Measurements from ENCODE around the gene MAMSTR.
"Not testable (repeated sequence)": the region's sequence is repeated elsewhere in the genome, so short reads cannot be mapped to it uniquely, and the experiment has no call there.

Gene MAMSTR, protein sequence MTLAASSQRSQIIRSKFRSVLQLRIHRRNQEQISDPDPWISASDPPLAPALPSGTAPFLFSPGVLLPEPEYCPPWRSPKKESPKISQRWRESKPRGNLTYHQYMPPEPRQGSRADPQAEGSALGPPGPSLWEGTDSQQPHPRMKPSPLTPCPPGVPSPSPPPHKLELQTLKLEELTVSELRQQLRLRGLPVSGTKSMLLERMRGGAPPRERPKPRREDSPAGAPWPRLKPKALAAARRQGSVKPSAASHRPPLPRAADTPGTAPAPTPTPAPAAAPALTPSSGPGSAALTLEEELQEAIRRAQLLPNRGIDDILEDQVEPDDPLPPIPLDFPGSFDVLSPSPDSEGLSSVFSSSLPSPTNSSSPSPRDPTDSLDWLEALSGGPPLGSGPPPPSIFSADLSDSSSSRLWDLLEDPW

DNA sequence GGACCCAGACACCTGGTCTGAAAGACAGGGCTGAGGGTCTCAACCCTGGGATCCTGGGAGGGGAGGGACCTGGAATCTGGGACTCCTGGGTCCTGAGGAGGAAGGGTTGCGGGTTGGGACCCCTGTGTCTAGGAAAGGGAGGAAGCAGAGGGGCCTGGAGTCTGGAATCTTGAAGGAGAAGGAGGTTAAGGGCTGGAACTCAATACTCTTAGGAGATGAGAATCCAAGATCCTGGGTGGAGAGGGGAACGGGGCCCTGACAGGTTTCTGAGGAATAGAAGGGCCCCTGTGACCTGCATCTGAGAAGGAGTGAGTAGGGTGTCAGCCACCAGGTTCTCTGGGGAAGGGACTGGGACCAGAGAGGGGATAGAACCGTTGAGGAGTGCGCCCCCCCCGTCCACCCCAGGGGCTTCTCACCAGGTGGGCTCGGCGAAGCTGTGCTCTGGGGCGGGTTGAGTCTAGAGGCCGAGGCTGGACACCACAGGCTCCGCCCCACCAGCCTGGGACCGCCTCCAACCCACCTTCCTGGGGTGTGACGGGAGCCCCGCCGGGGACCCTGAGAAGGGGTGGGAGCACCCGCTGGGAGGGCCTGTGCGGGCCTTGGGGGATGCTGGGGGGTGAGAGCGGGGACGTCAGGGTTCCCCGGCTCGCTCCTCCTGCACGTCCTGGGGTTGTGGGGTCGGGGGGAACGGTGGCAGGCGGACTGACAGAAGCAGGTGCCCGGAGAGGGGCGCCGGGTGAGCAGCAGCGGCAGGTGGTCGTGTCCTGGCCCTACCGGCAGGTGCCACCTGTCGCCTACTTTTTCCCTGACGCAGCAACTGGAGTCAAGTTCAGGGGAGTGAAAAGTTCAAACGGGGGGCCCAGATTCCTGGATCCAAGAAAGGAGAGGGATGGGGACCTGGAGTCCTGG, at the start of gene MAMSTR:
Gene MAMSTR, minus strand, starts transcription at position 463 of the 909 bp plus-strand sequence. CDS start 694 bp downstream, outside the sequence.
- no peak for DNase-seq

DNA sequence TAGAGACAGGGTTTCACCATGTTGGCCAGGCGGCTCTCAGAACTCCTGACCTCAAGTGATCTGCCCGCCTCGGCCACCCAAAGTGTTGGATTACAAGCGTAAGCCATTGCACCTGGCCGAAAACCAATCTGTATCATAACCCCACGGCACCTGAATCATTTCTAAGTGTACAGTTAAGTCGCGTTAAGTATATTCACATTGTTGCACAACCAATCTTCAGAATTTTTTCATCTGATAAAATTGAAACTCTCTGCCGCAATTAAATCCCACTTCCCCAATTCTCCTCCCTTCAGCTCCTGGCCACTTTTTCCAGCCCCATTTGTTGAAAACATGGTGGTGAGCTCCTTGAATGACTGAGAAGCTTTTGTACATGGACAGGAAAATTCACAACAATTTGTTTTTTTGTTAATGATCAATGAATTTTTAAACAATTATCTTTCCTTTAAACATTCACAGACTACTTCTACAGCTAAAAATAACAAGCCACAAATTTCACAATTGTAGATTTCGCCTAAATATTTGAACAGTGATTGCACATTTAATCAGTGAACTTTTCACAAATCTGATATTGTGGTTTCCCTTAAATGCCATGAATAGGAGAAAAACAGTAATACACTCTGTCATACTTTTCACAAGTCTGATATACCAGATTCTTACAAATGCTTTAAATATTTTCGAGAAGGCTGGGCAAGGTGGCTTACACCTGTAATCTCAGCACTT, 49.6 kb upstream of the MAMSTR start:
- no peak for DNase-seq

DNA sequence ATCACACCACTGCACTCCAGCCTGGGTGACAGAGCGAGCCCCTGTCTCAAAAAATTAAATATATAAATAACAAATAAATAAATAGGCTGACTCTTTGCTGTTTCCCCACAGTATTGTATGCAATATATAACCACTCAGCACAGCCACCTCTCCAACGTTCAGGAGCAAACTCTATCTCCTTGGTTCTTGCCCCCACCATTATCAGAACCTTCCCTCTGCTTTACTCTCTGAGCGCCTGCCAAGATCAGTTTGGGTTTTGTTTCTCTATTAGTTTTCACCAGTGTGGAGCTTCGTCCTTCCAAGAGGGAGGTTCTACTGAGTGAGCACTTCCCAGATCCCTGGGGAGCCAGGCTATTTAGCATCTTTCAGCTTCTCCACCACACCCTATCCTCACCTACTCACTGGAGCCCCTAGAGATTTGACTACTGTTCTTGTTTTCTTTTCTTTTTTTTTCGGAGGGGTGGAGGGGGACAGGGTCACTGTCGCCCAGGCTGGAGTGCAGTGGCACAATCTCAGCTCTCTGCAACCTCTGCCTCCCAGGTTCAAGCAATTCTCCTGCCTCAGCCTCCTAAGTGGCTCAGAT, 48.7 kb upstream of the MAMSTR start:
- DNase-seq: not testable (repeated sequence)

DNA sequence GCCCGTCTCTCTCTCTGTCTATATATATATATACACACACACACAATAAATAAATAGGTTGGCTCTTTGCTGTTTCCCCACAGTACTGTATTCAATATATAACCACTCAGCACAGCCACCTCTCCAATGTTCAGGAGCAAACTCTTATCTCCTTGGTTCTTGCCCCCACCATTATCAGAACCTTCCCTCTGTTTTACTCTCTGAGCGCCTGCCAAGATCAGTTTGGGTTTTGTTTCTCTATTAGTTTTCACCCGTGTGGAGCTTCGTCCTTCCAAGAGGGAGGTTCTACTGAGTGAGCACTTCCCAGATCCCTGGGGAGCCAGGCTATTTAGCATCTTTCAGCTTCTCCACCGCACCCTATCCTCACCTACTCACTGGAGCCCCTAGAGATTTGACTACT, 46.3 kb upstream of the MAMSTR start:
- DNase-seq: not testable (repeated sequence)

DNA sequence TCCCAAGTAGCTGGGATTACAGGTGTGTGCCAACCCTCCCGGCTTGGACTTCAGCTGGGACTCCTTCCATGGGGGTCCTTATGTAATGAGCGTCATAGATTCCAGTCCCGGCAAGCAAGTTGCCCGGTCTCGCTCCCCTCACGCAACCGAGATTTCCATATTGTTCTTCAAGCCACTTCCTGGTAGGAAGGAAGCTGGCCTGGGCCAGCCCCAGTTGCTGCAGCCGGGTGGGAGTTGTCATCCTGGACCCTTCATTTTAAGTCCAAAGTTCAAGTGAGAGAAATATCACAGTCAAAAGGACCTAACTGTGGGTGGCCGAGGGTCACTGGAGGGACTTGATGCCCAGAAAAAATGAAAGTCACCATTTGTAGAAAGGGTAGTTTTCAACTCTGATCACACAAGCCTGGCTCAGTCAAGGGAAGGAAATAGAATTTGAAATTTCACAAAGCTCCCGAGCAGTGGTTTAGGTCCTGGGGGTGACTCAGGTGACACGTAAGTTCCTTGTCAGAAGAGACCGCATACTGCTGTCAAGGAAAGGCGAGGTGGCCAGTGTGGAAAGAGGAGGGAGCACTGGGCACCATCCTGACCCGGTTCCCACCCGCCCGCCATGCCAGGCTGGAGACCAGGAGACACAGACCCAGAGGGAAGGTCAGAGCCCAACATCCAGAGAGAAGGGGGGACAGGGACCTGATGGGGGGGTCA, 41.1 kb upstream of the MAMSTR start:
- no peak for DNase-seq

DNA sequence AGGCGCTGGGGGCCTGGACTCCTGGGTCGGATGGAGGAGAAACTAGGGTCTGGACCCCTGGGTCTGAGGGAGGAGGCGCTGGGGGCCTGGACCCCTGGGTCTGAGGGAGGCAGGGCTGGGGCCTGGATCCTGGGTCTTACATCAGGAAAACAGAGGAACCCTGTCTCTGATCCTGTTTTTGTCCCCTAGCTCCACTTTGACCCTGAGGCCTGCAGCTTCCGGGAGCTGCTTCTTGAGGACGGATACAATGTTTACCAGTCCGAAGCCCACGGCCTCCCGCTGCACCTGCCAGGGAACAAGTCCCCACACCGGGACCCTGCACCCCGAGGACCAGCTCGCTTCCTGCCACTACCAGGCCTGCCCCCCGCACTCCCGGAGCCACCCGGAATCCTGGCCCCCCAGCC, 38.2 kb upstream of the MAMSTR start:
- no peak for DNase-seq

DNA sequence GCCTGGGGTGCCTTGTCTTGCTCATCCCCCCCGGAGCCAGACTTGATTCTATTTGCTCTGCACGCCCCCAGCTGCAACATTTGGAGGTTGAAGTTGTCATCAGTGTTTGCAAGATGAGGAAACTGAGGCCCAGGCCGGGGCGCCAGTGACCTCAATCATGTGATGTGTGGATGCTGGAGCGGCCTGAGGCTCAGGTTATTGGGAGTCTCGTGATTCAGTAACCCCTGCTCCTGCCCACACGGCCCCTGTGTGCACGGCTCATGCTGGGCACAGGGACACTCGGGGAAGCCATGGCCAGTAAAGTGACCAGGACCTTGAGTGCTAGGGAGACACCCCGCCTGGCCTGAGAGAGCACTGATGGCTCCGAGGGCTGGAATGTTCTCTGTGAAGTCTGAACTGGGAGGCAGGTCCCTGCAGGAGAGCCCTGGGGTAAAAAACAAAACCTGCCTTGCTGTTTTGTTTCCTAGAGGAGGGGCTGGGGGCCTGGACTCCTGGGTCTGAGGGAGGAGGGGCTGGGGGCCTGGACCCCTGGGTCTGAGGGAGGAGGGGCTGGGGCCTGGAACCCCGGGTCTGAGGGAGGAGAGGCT, 37.7 kb upstream of the MAMSTR start:
- no peak for DNase-seq

DNA sequence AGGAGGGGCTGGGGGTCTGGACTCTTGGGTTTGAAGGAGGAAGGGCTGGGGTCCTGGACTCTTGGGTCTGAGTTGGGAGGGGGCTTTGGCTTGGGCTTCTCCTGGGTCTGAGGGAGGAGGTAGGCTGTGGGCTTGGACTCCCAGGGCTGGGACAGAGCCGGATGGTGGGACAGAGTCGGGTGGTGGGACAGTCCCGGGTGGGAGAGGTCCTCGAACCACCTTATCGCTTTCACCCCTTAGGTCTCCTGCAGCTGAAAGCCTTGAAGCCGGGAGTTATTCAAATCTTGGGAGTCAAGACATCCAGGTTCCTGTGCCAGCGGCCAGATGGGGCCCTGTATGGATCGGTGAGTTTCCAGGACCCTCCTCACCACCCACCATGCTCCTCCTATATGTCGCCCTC, 37.2 kb upstream of the MAMSTR start:
- DNase-seq: no peak

DNA sequence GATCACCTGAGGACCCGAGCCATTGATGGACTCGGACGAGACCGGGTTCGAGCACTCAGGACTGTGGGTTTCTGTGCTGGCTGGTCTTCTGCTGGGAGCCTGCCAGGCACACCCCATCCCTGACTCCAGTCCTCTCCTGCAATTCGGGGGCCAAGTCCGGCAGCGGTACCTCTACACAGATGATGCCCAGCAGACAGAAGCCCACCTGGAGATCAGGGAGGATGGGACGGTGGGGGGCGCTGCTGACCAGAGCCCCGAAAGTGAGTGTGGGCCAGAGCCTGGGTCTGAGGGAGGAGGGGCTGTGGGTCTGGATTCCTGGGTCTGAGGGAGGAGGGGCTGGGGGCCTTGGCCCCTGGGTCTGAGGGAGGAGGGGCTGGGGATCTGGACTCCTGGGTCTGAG, 36.7 kb upstream of the MAMSTR start:
- no peak for DNase-seq

DNA sequence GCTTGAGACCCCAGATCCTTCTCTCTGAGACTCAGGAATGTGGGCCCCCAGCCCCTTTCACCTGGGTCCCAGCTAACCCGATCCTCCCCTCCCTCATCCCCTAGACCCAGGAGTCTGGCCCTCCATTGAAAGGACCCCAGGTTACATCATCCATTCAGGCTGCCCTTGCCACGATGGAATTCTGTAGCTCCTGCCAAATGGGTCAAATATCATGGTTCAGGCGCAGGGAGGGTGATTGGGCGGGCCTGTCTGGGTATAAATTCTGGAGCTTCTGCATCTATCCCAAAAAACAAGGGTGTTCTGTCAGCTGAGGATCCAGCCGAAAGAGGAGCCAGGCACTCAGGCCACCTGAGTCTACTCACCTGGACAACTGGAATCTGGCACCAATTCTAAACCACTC, 36.3 kb upstream of the MAMSTR start:
- DNase-seq: no peak

DNA sequence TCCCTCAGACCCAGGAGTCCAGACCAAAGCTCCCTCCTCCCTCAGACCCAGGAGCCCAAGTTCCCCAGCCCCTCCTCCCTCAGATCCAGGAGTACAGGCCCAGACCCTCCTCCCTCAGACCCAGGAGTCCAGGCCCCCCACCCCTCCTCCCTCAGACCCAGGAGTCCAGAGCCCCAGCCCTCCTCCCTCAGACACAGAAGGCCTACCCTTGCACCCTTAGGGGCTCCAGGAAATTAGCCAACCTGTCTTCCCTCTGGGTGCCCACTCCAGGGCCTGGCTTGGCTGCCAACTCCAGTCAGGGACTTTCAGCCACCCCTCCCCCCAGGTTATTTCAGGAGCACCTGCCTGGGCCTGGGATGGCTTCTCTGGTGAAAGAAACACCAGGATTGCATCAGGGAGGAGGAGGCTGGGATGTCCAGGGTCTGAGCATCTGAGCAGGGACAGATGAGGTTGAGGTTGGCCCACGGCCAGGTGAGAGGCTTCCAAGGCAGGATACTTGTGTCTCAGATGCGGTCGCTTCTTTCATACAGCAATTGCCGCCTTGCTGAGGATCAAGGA, 35.6 kb upstream of the MAMSTR start, which contains the start of gene FGF21:
Gene FGF21, plus strand, starts transcription at position 441 of the 558 bp plus-strand sequence. CDS start 713 bp downstream, outside the sequence.
- no peak for DNase-seq

DNA sequence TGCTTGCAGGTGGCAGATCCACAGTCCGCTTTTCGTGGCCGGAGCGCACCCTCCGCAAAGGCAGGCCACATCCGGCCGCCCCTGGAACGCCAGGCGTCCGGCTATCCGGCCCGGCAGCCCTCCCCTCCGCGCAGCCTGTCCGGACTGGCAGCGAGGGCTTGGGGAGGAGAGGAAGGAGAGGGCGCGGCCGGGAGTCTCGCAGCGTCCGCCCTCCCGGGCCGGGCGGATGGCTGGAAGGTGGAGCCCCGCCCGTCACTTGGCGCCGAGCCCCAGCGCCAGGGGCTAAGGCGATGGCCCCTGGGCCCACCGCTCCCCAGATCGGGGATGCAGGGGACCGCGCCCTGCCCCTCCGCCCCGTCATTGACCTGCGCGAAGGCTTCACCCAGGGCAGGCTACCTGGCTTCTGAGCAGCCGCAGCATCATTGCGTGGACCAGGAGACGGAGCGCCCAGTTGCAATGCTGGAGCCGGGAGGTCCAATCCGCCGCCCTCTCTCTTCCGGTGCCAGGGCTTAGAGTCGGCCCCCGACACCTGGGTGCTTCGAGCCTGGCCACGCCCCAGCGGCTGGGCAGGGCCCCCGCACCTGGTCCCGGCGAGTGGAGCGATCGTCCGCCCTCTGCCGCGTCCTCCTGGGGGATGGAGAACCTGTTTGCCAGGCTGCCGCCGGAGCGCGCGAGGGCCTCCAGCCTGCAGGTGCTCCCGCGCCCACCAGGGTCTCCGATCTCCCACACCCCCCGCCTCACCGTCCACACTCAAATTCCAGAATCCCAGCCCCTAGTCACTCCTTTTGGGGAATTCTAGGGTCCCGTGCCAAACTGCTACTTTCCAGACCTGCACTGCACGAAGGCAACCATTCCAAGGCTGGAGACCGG, 33.2 kb upstream of the MAMSTR start, which contains the start of gene FUT1:
Gene FUT1, minus strand, starts transcription at position 146 of the 870 bp plus-strand sequence. CDS start 1,360 bp downstream, outside the sequence.
- peak; percentile 39 for DNase-seq

DNA sequence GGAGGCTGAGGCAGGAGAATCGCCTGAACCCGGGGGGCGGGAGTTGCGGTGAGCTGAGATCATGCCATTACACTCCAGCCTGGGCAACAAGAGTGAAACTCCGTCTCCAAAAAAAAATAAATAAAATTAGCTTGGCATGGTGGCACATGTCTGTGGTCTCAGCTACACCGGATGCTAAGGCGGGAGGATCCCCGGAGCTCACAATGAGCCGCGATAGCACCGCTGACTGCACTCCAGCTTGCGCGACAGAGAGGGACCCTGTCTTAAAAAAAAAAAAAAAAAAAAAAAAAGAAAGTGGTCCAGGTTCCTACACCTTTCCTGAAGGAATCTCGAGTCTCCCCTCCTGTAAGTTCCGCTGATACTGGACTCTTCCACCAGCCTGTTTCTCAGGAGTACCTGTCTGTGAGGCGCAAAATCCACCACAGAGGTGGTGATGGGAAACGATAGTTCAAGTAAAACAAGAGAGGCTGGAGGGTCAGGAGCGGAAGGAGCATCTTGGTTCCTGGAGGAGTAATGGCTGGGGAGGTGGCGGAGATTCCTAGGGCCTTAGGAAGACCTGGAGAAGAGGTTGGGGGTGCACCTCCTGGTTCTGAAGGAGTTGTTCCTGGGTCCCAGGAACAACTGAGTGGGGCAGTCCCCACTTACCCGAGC, 32.4 kb upstream of the MAMSTR start:
- DNase-seq: no peak

DNA sequence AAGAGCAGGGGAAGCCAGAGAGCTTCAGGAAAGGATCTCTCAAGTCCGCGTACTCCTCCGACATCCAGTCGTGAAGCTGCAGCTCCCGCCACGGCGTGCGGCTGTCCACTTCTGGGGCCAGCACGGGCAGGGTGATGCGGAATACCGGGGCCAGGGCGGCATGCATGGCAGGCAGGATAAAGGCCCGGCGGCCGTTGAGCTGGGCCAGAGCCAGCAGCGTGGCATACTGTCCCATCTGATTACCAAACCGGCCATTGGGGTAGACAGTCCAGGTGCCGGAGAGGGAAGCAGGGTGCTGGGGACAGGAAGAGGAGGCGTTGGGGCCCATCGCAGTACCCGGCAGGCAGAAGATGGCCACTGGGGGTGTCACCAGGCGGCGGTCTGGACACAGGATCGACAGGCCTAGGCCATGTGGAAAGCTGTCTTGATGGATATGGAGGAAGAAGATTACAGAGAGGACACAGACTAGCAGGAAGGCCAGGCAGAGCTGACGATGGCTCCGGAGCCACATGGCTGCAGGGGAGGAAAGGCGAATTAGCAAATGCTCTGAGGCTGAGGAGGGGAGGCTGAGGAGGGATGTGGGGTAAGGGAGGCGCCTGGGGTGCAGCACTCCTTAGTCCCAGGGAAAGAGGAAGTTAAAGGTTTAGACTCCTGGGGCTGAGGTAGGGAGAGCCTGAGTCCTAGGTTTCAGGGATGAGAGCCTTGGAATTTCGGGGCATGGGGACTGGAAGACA, 31.4 kb upstream of the MAMSTR start:
- DNase-seq: no peak

DNA sequence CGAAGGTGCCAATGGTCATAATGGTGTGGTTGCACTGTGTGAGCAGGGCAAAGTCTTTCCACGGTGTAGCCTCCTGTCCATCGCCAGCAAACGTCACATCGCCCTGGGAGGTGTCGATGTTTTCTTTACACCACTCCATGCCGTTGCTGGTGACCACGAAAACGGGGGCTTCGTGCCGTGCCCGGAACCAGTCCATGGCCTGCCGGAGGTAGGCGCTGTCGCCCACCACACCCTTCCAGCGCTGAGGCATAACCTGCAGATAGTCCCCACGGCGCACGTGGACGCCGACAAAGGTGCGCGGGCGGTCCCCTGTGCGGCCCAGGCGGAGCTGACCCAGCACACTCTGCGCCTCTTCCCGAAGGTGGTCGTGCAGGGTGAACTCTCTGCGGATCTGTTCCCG, 30.8 kb upstream of the MAMSTR start:
- DNase-seq: no peak

DNA sequence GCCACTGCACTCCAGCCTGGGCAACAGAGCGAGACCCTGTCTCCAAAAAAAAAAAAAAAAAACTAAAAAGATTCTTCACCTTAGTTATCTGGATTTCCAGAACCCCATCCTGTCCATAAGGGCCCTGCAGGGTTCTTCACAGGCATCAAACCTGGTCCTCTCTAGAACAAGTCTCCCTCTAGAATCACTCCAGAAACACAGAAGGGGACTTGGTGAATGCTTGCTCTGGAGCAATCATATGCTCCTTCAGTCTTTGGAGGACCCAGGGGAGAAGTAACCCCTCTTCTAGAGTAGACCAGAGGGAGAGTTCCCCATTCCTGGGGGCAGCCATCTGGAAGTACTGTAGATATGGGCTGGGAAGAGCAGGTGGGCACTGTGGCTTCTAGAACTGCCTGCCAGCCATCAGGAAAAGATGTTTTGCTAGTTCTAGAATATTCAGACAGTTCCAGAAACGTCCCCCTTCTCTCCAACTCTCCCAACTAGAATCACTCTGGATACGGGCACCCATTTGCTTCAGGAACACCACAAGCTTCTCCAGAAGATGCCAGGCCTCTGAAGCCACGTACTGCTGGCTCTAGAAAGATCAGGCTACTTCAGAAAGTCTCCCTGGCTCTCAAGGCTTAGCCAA, 30.2 kb upstream of the MAMSTR start:
- DNase-seq: no peak

DNA sequence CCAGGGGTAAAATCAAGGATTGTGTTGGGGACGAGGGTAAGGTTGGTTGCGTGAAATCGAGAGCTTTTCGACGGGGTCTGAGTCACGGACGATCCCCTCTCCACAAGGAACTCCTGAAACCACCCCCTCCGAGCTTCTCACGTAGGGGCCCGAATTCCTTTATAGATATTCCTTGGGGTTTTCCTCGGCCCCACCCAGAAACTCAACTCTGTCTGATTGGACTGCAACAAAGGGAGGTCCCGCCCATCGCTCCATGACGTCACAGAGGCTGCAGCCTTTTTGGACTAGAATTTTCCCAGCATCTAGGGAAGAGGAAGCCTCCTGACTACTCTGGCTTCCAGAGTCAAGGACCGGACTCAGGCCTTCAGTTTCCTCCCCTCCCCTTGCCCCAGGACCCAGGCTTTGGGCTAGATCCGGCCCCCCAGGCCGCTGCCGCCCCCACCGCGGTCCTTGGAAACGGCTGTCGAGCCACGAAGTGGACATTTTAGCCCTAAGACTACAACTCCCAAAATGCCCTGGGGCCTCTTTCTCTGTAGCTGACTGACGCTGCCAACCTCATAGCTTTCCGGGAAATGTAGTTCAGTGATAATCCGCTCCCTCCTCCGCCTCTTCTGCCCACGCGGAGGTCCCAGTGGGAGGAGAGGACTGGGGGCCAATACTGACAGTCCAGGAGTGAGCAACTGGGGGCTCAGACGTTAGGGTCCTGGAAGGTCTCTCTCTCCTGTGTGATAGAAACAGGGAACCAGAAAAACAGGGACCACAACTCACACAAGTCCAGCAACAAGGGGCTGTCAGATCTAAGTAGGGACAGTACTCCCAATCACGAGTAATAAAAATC, 27.4 kb upstream of the MAMSTR start, which contains the start of gene IZUMO1:
Gene IZUMO1, minus strand, starts transcription at position 172 of the 838 bp plus-strand sequence. CDS start 1,050 bp downstream, outside the sequence.
- DNase-seq: peak; percentile 33
